ENCODE data around the gene LRRC75B. TPM values are rescaled to one million over a fixed set of nuclear protein-coding genes. Genes with fewer than 3 reads are reported as not detected.

LRRC75B gene
- total and polyA plus RNA-seq, 2 donors (not counting 3 experiments of a cell fraction or from before 2014, with no cell fraction given) = 8.9 to 15.0 TPM

DNA sequence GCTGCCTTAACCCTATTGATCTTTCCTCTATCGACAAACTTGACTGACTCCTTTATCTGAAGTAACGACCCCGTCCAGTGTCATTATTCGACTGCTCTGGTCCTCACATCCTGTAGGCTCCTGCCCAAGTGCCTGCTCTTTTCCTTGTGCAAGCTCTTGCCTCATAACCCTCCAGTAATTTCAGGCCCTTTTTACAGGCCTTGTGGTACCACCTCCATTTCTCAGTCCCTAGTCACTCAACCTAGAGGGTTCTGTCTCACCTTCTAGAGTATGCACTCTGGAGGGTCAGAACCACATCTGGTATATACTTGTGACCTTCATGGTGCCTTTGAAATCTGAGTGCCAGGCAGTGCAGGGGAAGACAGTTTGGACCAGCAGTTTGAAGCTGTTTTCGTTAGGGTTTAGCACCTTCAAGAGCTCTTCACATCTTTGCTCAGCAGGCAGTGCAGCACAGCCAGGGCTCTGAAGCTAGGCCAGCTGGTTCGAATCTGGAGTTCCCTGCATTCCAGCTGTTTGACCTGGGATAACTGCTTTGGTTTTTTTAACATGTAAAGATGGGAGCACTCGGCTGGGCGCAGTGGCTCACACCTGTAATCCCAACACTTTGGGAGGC, 25.9 kb downstream of the LRRC75B start:
- FAIRE-seq = no peak

More for the DNA sequence above, 25.9 kb downstream of the LRRC75B start:
- dilution Hi-C loops (cut with MboI; ENCODE audit: extremely low pct_ligation_motif_present, low sequenced_read_pairs) = no loop called here
- H3K9me3 ChIP-seq (replicated peaks; ENCODE audit: control insufficient read depth, insufficient read depth, low read length) = no peaks in the 10 kb centered on the region
- H3K9me1 ChIP-seq (replicated peaks; ENCODE audit: control insufficient read depth, extremely low read depth, insufficient read depth, low read length) = no peaks in the 10 kb centered on the region
- no peak overlapping the region for H3K4me3 ChIP-seq (replicated peaks in 1 of 3; ENCODE audit: insufficient read depth in 1 of 3, low read depth in 1 of 3, low read length in 3 of 3)
- no peak for DNase-seq (ENCODE audit: low read depth, low spot score)
- CTCF ChIA-PET = interaction anchor here (1.5 kb wide), 2 partner anchors 10 kb away, joined by 4 read pairs; no protein-coding TSS in a partner anchor
- BruUV-seq (replicated peaks) = no TSS peak
- peaks cover 8% of the 10 kb centered on the region for H4K20me1 ChIP-seq (replicated peaks; ENCODE audit: control insufficient read depth, extremely low read depth, insufficient read depth, low read length)
- H3K27me3 ChIP-seq (ENCODE audit: control insufficient read depth in 2 of 2, insufficient read depth in 2 of 2, low read length in 2 of 2) = no peaks in the 10 kb centered on the region
- peaks cover 54% of the 10 kb centered on the region for H3K79me2 ChIP-seq (ENCODE audit: control insufficient read depth, insufficient read depth, low read length)
- H2AFZ ChIP-seq (ENCODE audit: low read depth, low read length) = no peak overlapping the region
- no peaks in the 10 kb centered on the region for H3K4me1 ChIP-seq (ENCODE audit: control insufficient read depth, extremely low read depth, insufficient read depth, low read length)
- no peak for TF ChIP-seq JUN (IDR thresholded peaks at IDR 0.05; ENCODE audit: borderline replicate concordance, insufficient read depth, insufficient read length, low read depth)
- TF ChIP-seq GATA2 (IDR thresholded peaks at IDR 0.05; ENCODE audit: insufficient read depth, insufficient read length, low read depth, low read length) = no peak
- TF ChIP-seq, protein P1, sequence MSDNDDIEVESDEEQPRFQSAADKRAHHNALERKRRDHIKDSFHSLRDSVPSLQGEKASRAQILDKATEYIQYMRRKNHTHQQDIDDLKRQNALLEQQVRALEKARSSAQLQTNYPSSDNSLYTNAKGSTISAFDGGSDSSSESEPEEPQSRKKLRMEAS (IDR thresholded peaks at IDR 0.05; ENCODE audit: insufficient read depth, insufficient read length) = no peak
- TF ChIP-seq POLR2AphosphoS5 (IDR thresholded peaks at IDR 0.05; ENCODE audit: insufficient read depth, low read depth, low read length) = no peak
- TF ChIP-seq, protein P2, sequence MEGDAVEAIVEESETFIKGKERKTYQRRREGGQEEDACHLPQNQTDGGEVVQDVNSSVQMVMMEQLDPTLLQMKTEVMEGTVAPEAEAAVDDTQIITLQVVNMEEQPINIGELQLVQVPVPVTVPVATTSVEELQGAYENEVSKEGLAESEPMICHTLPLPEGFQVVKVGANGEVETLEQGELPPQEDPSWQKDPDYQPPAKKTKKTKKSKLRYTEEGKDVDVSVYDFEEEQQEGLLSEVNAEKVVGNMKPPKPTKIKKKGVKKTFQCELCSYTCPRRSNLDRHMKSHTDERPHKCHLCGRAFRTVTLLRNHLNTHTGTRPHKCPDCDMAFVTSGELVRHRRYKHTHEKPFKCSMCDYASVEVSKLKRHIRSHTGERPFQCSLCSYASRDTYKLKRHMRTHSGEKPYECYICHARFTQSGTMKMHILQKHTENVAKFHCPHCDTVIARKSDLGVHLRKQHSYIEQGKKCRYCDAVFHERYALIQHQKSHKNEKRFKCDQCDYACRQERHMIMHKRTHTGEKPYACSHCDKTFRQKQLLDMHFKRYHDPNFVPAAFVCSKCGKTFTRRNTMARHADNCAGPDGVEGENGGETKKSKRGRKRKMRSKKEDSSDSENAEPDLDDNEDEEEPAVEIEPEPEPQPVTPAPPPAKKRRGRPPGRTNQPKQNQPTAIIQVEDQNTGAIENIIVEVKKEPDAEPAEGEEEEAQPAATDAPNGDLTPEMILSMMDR (IDR thresholded peaks at IDR 0.05; ENCODE audit: extremely low read depth in 1 of 2, insufficient read depth in 1 of 2, low read depth in 1 of 2, low read length in 2 of 2) = no peak
- no peak for TF ChIP-seq FOS (IDR thresholded peaks at IDR 0.05; ENCODE audit: borderline replicate concordance, insufficient read depth, low read length)
- TF ChIP-seq POLR2A (IDR thresholded peaks at IDR 0.05; ENCODE audit: low read depth, low read length) = no peak
- TF ChIP-seq MYC (IDR thresholded peaks at IDR 0.05; ENCODE audit: low read depth, low read length) = no peak
- TF ChIP-seq EZH2 (IDR thresholded peaks at IDR 0.05; ENCODE audit: borderline replicate concordance, low read depth, low read length, severe bottlenecking) = no peak
- no peak overlapping the region for H3K27ac ChIP-seq (ENCODE audit: insufficient read depth, low read depth, low read length)
- H3K36me3 ChIP-seq (ENCODE audit: control insufficient read depth in 2 of 2, extremely low read depth in 1 of 2, insufficient read depth in 2 of 2, low read length in 2 of 2) = peaks cover 20 to 26% of the 10 kb centered on the region in 2 experiments
- POLR2A ChIA-PET = interaction anchor here (0.5 to 1.0 kb wide), 2 partner anchors 9 to 12 kb away, joined by 5 to 7 read pairs; no protein-coding TSS in a partner anchor
- intact Hi-C loops (cut with micrococcal nuclease) = no loop called here
- no peak overlapping the region for H3K4me2 ChIP-seq (ENCODE audit: insufficient read depth, low read length)
- H3K9ac ChIP-seq (replicated peaks; ENCODE audit: extremely low read depth, insufficient read depth, low read length) = no peak overlapping the region
